ENCODE data around the gene TBCD.

Gene TBCD

GRCh38 chr17:82835766-82836512 is 84.1 kb downstream of the TBCD start:
- no peak for DNase-seq

GRCh38 chr17:82836823-82837357 is 85.0 kb downstream of the TBCD start:
- no peak for DNase-seq

- no peak for DNase-seq
These were observed 85.9 kb downstream of the TBCD start for GRCh38 chr17:82837586-82838320.

GRCh38 chr17:82838386-82839063 is 86.7 kb downstream of the TBCD start:
- DNase-seq: no peak

- DNase-seq: no peak
These were observed 87.9 kb downstream of the TBCD start, which contains the start of gene ZNF750 for GRCh38 chr17:82839617-82840292. TSS of gene ZNF750 (minus strand) at chr17:82840022. CDS start at chr17:82832454, 7,568 bp downstream.

- DNase-seq: no peak
These were observed 88.6 kb downstream of the TBCD start for GRCh38 chr17:82840431-82840831.

- DNase-seq: no peak
These were observed 90.2 kb downstream of the TBCD start for GRCh38 chr17:82841921-82842596.

- DNase-seq: no peak
These were observed 92.2 kb downstream of the TBCD start for GRCh38 chr17:82843904-82844680.

- no peak for DNase-seq
These were observed 92.9 kb downstream of the TBCD start for GRCh38 chr17:82844796-82845162.

- DNase-seq: no peak
These were observed 93.4 kb downstream of the TBCD start for GRCh38 chr17:82845163-82845807.

- no peak for DNase-seq
These were observed 94.3 kb downstream of the TBCD start for GRCh38 chr17:82846061-82846691.

- peak; percentile 82 for DNase-seq
These were observed 96.2 kb downstream of the TBCD start for GRCh38 chr17:82848022-82848592.

- DNase-seq: no peak
These were observed 97.4 kb downstream of the TBCD start for GRCh38 chr17:82849076-82849945.

GRCh38 chr17:82851381-82851780 is 99.5 kb downstream of the TBCD start:
- no peak for DNase-seq

- no peak for DNase-seq
These were observed 102.4 kb downstream of the TBCD start for GRCh38 chr17:82854226-82854625.

- DNase-seq: no peak
These were observed 104.5 kb downstream of the TBCD start for GRCh38 chr17:82856361-82856760.

- DNase-seq: no peak
These were observed 106.7 kb downstream of the TBCD start for GRCh38 chr17:82858376-82859126.
